Measurements from ENCODE around the gene SBSN. TPM values are rescaled to one million over a fixed set of nuclear protein-coding genes. Genes with fewer than 3 reads are reported as not detected.
A peak's percentile ranks its signal among the peaks of the same experiment; 100 is the strongest.

SBSN gene
- total RNA-seq: under 1 TPM in 1 of 4 donors, not detected in 3; 0.93 TPM

GRCh38 chr19:35528218-35529038, at the start of gene SBSN:
SBSN (minus strand) TSS chr19:35528311; CDS start chr19:35528281, 30 bp downstream.
- TF ChIP-seq CTCF (IDR thresholded peaks at IDR 0.05): no peak
- DNase-seq (ENCODE audit: low spot score) (no peak), ATAC-seq (ENCODE audit: low FRiP score) (peak; percentile 46)

- no peak for ATAC-seq (ENCODE audit: low FRiP score)
- no peak for TF ChIP-seq CTCF (IDR thresholded peaks at IDR 0.05)
- no peak for DNase-seq (ENCODE audit: low spot score)
These were observed 43.4 kb upstream of the SBSN start for GRCh38 chr19:35571406-35571965.

GRCh38 chr19:35569281-35569781, 41.2 kb upstream of the SBSN start:
- ATAC-seq (ENCODE audit: low FRiP score) (no peak), DNase-seq (ENCODE audit: low spot score) (no peak)

DNA sequence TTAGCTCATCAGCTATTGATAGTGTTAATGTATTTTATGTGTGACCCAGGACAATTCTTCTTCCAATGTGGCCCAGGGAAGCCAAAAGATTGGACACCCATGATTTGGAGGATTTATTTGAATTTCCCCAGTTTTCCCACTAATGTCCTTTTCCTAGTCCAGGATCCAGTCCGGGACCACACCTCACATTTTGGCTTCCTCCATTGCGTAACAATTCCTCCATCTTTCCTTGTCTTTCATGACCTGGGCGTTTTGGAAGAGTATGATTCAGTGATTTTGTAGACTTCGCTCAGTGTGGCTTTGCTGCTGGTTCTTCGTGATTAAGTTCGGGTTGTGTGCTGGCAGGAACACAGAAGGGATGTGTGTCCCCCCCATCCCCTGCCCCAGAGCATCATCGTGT, 38.6 kb upstream of the SBSN start:
- ATAC-seq (ENCODE audit: low FRiP score) (no peak), DNase-seq (ENCODE audit: low spot score) (no peak)
- TF ChIP-seq CTCF (IDR thresholded peaks at IDR 0.05): no peak

More at GRCh38 chr19:35569281-35569781, 41.2 kb upstream of the SBSN start:
- no peak for TF ChIP-seq CTCF (IDR thresholded peaks at IDR 0.05)

- TF ChIP-seq CTCF (IDR thresholded peaks at IDR 0.05): no peak
- ATAC-seq (ENCODE audit: low FRiP score): no peak
- no peak for DNase-seq (ENCODE audit: low spot score)
These were observed 37.1 kb upstream of the SBSN start for GRCh38 chr19:35565016-35565856.

- DNase-seq (ENCODE audit: low spot score) (no peak), ATAC-seq (ENCODE audit: low FRiP score) (no peak)
These were observed 35.2 kb upstream of the SBSN start, which contains the start of gene ATP4A for GRCh38 chr19:35563207-35563829. ATP4A (minus strand) TSS chr19:35563658; CDS start chr19:35563629, 29 bp downstream.

More at GRCh38 chr19:35563207-35563829, 35.2 kb upstream of the SBSN start, which contains the start of gene ATP4A:
- no peak for TF ChIP-seq CTCF (IDR thresholded peaks at IDR 0.05)
